Omental fat pad (tissue), 4 donors: ENCODE data around the gene AXDND1. TPM values are rescaled to one million over a fixed set of nuclear protein-coding genes. Genes with fewer than 3 reads are reported as not detected.

Experiments
- ATAC-seq: fragments of 150-250 bp; one replicate; pipeline ENCODE4 v1.9.1; 2016; ENCODE audit warnings: mild to moderate bottlenecking, moderate library complexity; ENCODE audit not compliant: low FRiP score
- DNase-seq: peaks from one replicate; pipeline ENCODE4 v3.0.0-alpha.2; 2019; ENCODE audit warnings: low spot score
- total RNA-seq, 4 donors: library from RNA; depleted of rRNA; stranded (reverse); fragments of >200 nt; gene quantifications; one replicate each; pipeline ENCODE4 v1.1.0, GENCODE V29; 2016
- TF ChIP-seq, protein P1 (sequence below), 3 donors: fragments of 450-650 bp; IDR thresholded peaks; one replicate each; pipeline ENCODE4 v1.5.1; 2016 to 2017; ENCODE audit warnings: antibody characterized with exemption in 3 of 3, mild to moderate bottlenecking in 3 of 3, moderate library complexity in 2 of 3

The AXDND1 gene, protein sequence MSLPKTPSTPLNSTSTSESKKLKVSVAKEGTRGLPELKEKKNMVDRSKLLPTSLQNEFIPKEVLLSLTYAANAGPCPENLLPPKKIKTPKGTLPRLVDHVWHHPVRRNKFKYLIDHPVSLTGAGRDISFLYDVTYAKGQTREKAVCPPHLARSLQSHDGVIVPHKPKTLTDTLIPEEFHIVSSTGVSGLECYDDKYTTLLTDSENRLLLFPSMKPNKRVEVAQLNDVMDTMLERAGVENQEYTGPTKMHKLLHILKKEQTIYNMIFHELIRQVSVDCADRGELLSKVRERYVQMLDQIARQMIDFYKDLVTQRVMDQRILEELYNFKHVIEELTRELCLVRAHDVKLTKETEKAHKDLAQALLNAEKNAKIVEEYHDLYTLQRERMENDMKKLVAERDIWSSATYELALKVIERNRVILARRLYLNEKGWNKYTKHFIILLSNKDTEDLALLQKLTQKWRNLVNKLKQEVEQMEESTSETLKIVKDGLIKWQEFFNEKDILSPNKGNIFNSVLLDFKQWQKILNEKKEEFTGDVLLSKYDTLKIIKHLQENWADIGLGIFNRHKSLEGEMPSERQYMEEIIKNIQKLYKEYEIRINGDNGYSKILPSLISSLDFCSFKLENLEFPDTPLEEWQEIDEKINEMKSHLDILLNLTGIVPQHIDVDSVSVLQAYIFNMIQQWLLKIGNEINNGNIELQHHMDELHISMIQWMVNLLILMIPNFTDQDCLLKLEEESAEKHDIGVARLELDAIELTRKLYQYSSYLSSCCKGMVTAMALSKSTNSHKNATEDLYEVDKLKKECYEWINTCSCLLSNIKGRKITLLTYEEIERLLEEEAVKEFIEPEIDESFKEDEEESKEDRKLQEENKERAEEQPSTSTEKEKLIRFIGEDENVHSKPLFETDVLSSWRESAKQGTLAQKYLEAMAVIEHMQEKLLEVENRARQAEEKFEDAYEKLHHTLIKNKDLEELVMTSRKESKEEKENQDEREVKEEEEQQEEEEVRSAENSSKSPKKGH
- total RNA-seq, result under 1 TPM in 2 of 4 donors, not detected in 2; 0.25 to 0.28 TPM

DNA sequence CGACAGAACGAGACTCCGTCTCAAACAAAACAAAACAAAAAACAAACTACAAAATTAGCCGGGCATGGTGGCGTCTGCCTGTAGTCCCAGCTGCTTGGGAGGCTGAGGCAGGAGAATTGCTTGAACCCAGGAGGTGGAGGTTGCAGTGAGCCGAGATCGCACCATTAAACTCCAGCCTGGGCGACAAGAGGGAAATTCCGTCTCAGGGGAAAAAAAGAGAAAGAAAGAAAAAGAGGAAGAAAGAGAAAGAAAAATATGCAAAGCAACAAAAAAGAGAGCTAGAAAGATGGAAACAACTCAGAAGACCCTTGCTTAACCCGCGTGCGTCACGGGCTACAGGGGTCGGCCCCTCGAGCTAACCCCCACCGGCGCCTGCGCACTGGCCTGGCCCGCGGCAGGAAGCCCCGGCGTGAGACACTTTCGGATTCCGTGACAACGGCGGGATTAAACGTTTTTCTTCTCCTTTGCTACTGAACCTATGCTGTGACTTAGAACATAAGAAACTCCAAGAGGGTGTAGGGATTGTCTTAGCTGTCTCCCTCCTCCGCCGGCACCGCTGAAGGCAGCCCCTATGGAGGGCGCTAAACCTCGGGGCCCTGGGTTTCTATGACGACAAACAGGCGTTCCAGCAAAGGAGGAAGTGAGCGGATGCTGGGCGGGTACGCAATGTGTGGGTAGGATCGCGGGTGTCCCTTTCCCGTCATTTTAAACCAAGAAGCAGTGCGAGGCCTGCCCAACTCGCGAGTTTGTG lies at the start of gene AXDND1:
AXDND1 (plus strand) TSS at position 630 of the 751 bp plus-strand sequence. CDS start 539 bp downstream, outside the sequence.
- peak; percentile 75 for DNase-seq
- TF ChIP-seq, protein P1, sequence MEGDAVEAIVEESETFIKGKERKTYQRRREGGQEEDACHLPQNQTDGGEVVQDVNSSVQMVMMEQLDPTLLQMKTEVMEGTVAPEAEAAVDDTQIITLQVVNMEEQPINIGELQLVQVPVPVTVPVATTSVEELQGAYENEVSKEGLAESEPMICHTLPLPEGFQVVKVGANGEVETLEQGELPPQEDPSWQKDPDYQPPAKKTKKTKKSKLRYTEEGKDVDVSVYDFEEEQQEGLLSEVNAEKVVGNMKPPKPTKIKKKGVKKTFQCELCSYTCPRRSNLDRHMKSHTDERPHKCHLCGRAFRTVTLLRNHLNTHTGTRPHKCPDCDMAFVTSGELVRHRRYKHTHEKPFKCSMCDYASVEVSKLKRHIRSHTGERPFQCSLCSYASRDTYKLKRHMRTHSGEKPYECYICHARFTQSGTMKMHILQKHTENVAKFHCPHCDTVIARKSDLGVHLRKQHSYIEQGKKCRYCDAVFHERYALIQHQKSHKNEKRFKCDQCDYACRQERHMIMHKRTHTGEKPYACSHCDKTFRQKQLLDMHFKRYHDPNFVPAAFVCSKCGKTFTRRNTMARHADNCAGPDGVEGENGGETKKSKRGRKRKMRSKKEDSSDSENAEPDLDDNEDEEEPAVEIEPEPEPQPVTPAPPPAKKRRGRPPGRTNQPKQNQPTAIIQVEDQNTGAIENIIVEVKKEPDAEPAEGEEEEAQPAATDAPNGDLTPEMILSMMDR (IDR thresholded peaks at IDR 0.05), result no peak
- ATAC-seq, result peak; percentile 94

DNA sequence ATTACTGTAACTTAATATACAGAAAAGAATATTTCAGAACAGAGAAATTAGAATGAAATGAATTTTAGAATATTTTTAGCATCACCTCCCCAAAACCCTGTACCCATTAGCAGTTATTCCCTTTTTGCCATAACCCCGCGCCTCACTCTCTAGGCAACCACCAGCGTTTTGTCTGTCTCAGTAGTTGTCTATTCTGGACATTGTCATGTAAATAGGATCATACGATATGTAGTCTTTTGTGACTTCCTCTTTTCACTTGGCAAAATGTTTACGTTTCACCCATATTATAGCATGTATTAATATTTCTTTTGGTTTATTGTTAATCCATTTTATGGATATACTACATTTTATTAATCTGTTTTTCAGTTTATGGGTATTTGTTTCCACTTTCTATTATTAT lies 47.3 kb upstream of the AXDND1 start:
- ATAC-seq (no peak), DNase-seq (no peak)
- TF ChIP-seq, protein P1 (IDR thresholded peaks at IDR 0.05), result no peak

DNA sequence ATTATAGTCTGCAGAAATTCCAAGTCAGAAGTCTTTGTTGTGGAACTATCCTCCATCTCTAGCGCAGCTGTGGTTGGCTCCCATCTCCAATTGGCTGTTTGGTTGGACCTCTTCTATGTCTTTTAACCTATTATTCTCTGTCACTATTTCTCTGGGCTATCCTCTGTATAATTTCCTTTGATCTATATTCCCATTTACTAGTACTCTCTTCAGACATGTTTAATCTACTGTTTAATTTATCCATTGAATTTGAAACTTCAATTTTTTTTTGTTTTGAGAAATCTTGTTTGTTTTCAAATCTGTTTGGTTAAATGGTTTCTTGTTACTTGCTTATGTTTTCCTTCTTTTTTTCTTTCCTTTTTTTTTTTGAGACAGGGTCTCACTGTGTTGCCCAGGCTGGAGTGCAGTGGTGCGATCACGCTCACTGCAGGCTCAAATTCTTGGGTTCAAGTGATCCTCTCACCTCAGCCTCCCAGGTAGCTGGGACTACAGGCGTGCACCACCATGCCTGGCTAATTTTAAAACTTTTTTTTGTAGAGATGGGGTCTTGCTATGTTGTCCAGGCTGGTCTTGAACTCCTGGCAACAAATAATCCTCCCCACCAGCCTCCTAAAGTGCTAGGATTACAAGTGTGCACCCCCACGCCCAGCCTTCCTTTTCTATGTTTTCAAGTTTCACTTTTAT lies 44.1 kb upstream of the AXDND1 start:
- TF ChIP-seq, protein P1 (IDR thresholded peaks at IDR 0.05), result no peak
- no peak for DNase-seq
- ATAC-seq, result no peak

DNA sequence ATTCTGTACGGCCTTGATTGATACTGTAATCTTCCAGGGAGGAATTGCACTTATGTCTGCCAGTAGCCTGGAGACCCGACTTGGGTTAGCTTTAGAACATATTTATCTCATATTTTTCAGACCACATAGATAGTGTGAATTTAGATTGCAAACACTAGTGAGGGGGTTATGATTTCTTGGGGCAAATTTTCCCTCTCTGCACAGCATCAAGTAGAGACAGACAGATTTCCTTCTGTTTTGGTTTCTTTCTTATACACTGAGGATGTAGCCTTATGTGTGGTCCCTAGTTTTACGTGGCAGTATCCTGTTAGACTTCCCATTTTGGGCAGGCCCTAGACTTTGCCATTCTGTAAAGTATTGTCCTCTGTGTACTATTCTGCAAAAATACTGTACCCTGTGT lies 43.2 kb upstream of the AXDND1 start:
- TF ChIP-seq, protein P1 (IDR thresholded peaks at IDR 0.05), result no peak
- DNase-seq (no peak), ATAC-seq (no peak)

DNA sequence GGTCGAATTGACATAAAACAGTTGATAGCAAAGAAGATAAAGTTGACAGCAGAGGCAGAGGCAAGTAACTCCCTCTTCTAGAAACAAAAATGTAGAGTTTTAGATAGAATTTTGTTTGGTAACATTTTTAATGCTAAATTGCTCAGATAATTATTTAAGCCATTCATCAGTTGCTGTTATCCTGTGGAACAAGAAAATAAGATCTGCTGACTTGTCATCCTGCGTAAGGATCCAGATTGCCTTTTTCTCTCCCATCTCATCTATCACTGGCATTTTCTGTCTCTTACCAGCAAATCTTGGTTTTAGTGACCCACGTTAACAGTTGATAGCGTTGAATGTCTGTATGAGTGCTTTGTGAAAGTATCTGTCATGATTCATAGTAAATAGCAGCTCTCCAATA lies 42.3 kb upstream of the AXDND1 start:
- DNase-seq (no peak), ATAC-seq (no peak)
- TF ChIP-seq, protein P1 (IDR thresholded peaks at IDR 0.05), result no peak

DNA sequence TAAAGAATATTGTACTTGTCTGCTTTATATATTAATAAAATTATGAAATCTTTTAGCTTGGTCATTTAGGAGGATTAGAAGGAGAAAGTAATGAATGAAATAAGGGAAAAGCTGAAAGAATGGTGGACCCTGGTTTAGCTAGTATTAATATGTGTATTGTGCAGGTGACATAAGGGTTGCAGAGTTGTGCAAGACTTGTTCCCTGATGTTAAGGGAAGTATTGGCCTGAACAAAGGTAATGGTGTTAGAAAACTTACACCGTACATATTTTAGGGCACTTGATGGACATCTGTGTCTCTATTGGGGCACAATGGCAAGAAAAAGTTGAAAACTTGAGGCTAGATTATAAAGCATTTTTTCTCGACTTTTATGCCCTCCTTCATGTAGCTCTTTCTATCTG lies 39.9 kb upstream of the AXDND1 start:
- TF ChIP-seq, protein P1 (IDR thresholded peaks at IDR 0.05), result no peak
- no peak for DNase-seq
- no peak for ATAC-seq
